Heart left ventricle (tissue), 16 donors: ENCODE measurements around the gene ZNF664. TPM values are rescaled to one million over a fixed set of nuclear protein-coding genes. Genes with fewer than 3 reads are reported as not detected.

Source experiments
- ATAC-seq, 4 donors: fragments of 200-7000 bp; cut with Tn5 transposase; one replicate each; pipeline ENCODE4 v1.9.1; 2020 to 2022; ENCODE audit warnings: moderate library complexity in 4 of 4, mild to moderate bottlenecking in 3 of 4, moderate number of reproducible peaks in 1 of 4
- DNase-seq, 5 donors: peaks; one replicate each; pipeline ENCODE4 v3.0.0-alpha.2; 2020
- H3K27ac ChIP-seq, 12 donors: fragments of 200-600 bp; sonication (generic) in 4 of 12; one replicate each; pipeline versions ENCODE4 v1.5.0 to v1.8.0; 2016 to 2022; ENCODE audit warnings: mild to moderate bottlenecking in 2 of 12
- H3K27me3 ChIP-seq, 9 donors: fragments of 200-600 bp; sonication (generic) in 2 of 9; one replicate each; pipeline versions ENCODE4 v1.5.1 to v1.8.0; 2016 to 2022; ENCODE audit warnings: mild to moderate bottlenecking in 3 of 9
- H3K36me3 ChIP-seq, 9 donors: fragments of 200-600 bp; sonication (generic) in 2 of 9; one replicate each; pipeline versions ENCODE4 v1.5.0 to v1.8.0; 2018 to 2022; ENCODE audit warnings: mild to moderate bottlenecking in 2 of 9
- H3K4me1 ChIP-seq, 12 donors: fragments of 200-600 bp; sonication (generic) in 4 of 12; one replicate each; pipeline versions ENCODE4 v1.5.0 to v1.8.0; 2016 to 2022; ENCODE audit warnings: mild to moderate bottlenecking in 3 of 12
- H3K4me3 ChIP-seq, 12 donors: fragments of 200-600 bp; sonication (generic) in 4 of 12; one replicate each; pipeline versions ENCODE4 v1.5.0 to v1.8.0; 2017 to 2022; ENCODE audit warnings: mild to moderate bottlenecking in 9 of 12, moderate library complexity in 4 of 12
- H3K9me3 ChIP-seq, 12 donors: fragments of 200-600 bp; sonication (generic) in 4 of 12; one replicate each; pipeline versions ENCODE4 v1.5.0 to v1.8.0; 2016 to 2022; ENCODE audit warnings: mild to moderate bottlenecking in 1 of 12
- POLR2A ChIP-seq, 2 donors: fragments of 450-650 bp; IDR thresholded peaks; one replicate each; pipeline ENCODE4 v1.6.1; 2017; ENCODE audit warnings: antibody characterized with exemption in 2 of 2, mild to moderate bottlenecking in 2 of 2, moderate library complexity in 2 of 2
- WGBS, 4 donors: extraction: QIAGEN DNeasy Blood & Tissue Kit in 2 of 4; methylation state at CpG; one replicate each; pipeline versions ENCODE4 v1.1.5 to v1.1.7; 2013 to 2018; 5-methylcytosine and 5-hydroxymethylcytosine counted together
- intact Hi-C, 10 donors: fragments of 100-400 bp; cut with DNase I; formaldehyde crosslinking; loops; one replicate each; pipeline versions ENCODE4 v1.11.1 to v1.14.2; 2022
- polyA plus RNA-seq, 2 donors: library from polyadenylated mRNA; stranded (reverse); fragments of 200-250 nt; gene quantifications; one replicate each; pipeline ENCODE4 v1.2.3, GENCODE V29; 2013
- total RNA-seq, 9 donors: library from RNA; depleted of rRNA in 2 of 9; stranded (reverse); fragments of >200 nt in 2 of 9; fragmentation: NEBNext Ultra II Directional in 3 of 9; extraction: Animal tissue kit (Norgen Biotek cat#: 25700) in 3 of 9; gene quantifications; one replicate each; pipeline versions ENCODE4 v1.1.0 to v1.2.4, GENCODE V29; 2016 to 2023
- TF ChIP-seq, protein P1 (sequence below), 12 donors: fragments of 200-600 bp; sonication (generic) in 4 of 12; IDR thresholded peaks; one replicate each; pipeline versions ENCODE4 v1.5.0 to v1.8.0; 2018 to 2022; ENCODE audit warnings: antibody characterized with exemption in 12 of 12, mild to moderate bottlenecking in 5 of 12
- donor health status: ischemic (EF 13 %, LVEDD 7.1; RV severe dilation, severe dysfunction).
- donor health status: healthy with polysubstance abuse.
- donor health status: DM: no; HTN: yes; CAD: no.
- donor health status: DM: no; HTN: no; CAD: no.
- donor health status: ischemic (EF 25% LVEDD 6.9; RV normal size, moderate dysfunction).
- donor health status: ischemic (EF 25% LVEDD 5.7; RV mildly dilated, moderate dysfunction).
- donor health status: healthy.
- donor health status: DM: yes; HTN: yes; CAD: no.
- donor health status: ischemic (EF 35%, LVEDD 5.7; RV mildly dilated, moderate dysfunction).
- donor health status: nonischemic (EF 11% LVEDD 7.7; RV severe dilation, severe dysfunction).
- donor health status: DM: yes; HTN: yes; CAD: no.
- donor health status: PGD.
- donor health status: ischemic (EF 29% LVEDD 5.4; RV normal size, mild dysfunction).
- donor health status: nonischemic (EF 23%, LVEDD 6.1; RV moderate dilation, normal function).

Gene ZNF664
- total and polyA plus RNA-seq, 11 donors, result 43.1 to 104 (median 73.3) TPM

- peak in 1 of 4 donors; percentile 9 for ATAC-seq
- peak in 1 of 5 donors; percentile 35 for DNase-seq
- Histone ChIP-seq H3K4me1 (peaks cover 0 to 90% (median 39%) of the 10 kb centered on the region in 12 donors), H3K9me3 (no peaks in the 10 kb centered on the region), H3K4me3 (no peak overlapping the region), H3K27ac (peak overlapping the region in 2 of 12 donors; percentile 3 to 32), H3K27me3 (no peaks in the 10 kb centered on the region), H3K36me3 (peaks cover 0 to 4% (median 0%) of the 10 kb centered on the region in 9 donors)
- TF ChIP-seq POLR2A (IDR thresholded peaks at IDR 0.05), result no peak
- TF ChIP-seq, protein P1, sequence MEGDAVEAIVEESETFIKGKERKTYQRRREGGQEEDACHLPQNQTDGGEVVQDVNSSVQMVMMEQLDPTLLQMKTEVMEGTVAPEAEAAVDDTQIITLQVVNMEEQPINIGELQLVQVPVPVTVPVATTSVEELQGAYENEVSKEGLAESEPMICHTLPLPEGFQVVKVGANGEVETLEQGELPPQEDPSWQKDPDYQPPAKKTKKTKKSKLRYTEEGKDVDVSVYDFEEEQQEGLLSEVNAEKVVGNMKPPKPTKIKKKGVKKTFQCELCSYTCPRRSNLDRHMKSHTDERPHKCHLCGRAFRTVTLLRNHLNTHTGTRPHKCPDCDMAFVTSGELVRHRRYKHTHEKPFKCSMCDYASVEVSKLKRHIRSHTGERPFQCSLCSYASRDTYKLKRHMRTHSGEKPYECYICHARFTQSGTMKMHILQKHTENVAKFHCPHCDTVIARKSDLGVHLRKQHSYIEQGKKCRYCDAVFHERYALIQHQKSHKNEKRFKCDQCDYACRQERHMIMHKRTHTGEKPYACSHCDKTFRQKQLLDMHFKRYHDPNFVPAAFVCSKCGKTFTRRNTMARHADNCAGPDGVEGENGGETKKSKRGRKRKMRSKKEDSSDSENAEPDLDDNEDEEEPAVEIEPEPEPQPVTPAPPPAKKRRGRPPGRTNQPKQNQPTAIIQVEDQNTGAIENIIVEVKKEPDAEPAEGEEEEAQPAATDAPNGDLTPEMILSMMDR (IDR thresholded peaks at IDR 0.05), result no peak
- 73 to 78% (median 75%) methylated on average over 15 of the region's 15 CpGs for WGBS, 4 donors
- intact Hi-C loops, result no loop called here
These were observed 22.3 kb upstream of the ZNF664 start for GRCh38 chr12:123950476-123951349.

- Histone ChIP-seq H3K4me1 (peaks cover 0 to 89% (median 39%) of the 10 kb centered on the region in 12 donors), H3K27me3 (no peaks in the 10 kb centered on the region), H3K4me3 (no peak overlapping the region), H3K27ac (no peak overlapping the region), H3K9me3 (no peaks in the 10 kb centered on the region), H3K36me3 (peaks cover 0 to 4% (median 0%) of the 10 kb centered on the region in 9 donors)
- WGBS, 4 donors, result 80 to 85% (median 83%) methylated on average over 4 of the region's 4 CpGs
- ATAC-seq (no peak), DNase-seq (no peak)
- TF ChIP-seq POLR2A (IDR thresholded peaks at IDR 0.05), result no peak
- TF ChIP-seq, protein P1 (IDR thresholded peaks at IDR 0.05), result no peak
- intact Hi-C loops, result no loop called here
These were observed 21.5 kb upstream of the ZNF664 start for GRCh38 chr12:123951467-123951866.

GRCh38 chr12:123952037-123952436, 21.0 kb upstream of the ZNF664 start:
- intact Hi-C loops, result no loop called here
- Histone ChIP-seq H3K36me3 (peaks cover 0 to 4% (median 0%) of the 10 kb centered on the region in 9 donors), H3K27me3 (no peaks in the 10 kb centered on the region), H3K9me3 (no peaks in the 10 kb centered on the region), H3K27ac (peak overlapping the region in 1 of 12 donors; percentile 31), H3K4me1 (peaks cover 0 to 88% (median 41%) of the 10 kb centered on the region in 12 donors), H3K4me3 (no peak overlapping the region)
- TF ChIP-seq, protein P1 (IDR thresholded peaks at IDR 0.05), result no peak
- no peak for TF ChIP-seq POLR2A (IDR thresholded peaks at IDR 0.05)
- DNase-seq (no peak), ATAC-seq (no peak)
- 46 to 61% (median 55%) methylated on average over 2 of the region's 2 CpGs for WGBS, 4 donors

- Histone ChIP-seq H3K27ac (peak overlapping the region; percentile 23 to 82 (median 70)), H3K27me3 (no peaks in the 10 kb centered on the region), H3K36me3 (peaks cover 0 to 2% (median 0%) of the 10 kb centered on the region in 9 donors), H3K9me3 (no peaks in the 10 kb centered on the region), H3K4me1 (peaks cover 0 to 63% (median 35%) of the 10 kb centered on the region in 12 donors), H3K4me3 (no peak overlapping the region)
- DNase-seq (no peak), ATAC-seq (peak; percentile 68 to 73 (median 71))
- TF ChIP-seq, protein P1 (IDR thresholded peaks at IDR 0.05), result no peak
- no peak for TF ChIP-seq POLR2A (IDR thresholded peaks at IDR 0.05)
- intact Hi-C loops, result no loop called here
- WGBS, 4 donors, result 72 to 81% (median 75%) methylated on average over 9 to 10 of the region's 10 CpGs
These were observed 18.2 kb upstream of the ZNF664 start for GRCh38 chr12:123954647-123955350.
